IPS DF 6.9 (cell line): ENCODE data around the gene TLR9.

ENCODE experiments used
- DNase-seq: peaks from one replicate; pipeline ENCODE4 v3.0.0-alpha.2; 2013; ENCODE audit warnings: low read depth, low spot score
- H3K27ac ChIP-seq: one replicate; pipeline ENCODE4 v1.5.1; 2013; ENCODE audit warnings: low read length, control low read depth
- H3K27me3 ChIP-seq: 2 replicates; pipeline ENCODE4 v1.6.1; 2013; ENCODE audit warnings: mild to moderate bottlenecking, low read length; ENCODE audit not compliant: control insufficient read depth, insufficient read depth
- H3K36me3 ChIP-seq: 2 replicates; pipeline ENCODE4 v1.6.1; 2013; ENCODE audit warnings: low read length; ENCODE audit not compliant: control insufficient read depth, insufficient read depth
- H3K4me1 ChIP-seq: 2 replicates; pipeline ENCODE4 v1.6.1; 2013; ENCODE audit warnings: low read length; ENCODE audit not compliant: control insufficient read depth, insufficient read depth
- H3K4me3 ChIP-seq: 2 replicates; pipeline ENCODE4 v1.5.1; 2013; ENCODE audit warnings: mild to moderate bottlenecking, low read length
- H3K9me3 ChIP-seq: 2 replicates; pipeline ENCODE4 v1.6.1; 2013; ENCODE audit warnings: low read length, inconsistent platforms; ENCODE audit not compliant: control insufficient read depth, insufficient read depth
- WGBS: extraction: QIAGEN DNeasy Blood & Tissue Kit; methylation state at CpG from one replicate; pipeline ENCODE4 v1.1.7; 2013; ENCODE audit warnings: mixed read lengths, missing lambda C conversion rate; ENCODE audit not compliant: insufficient read length, insufficient coverage; 5-methylcytosine and 5-hydroxymethylcytosine counted together

The TLR9 gene

GRCh38 chr3:52173101-52173500 is 52.3 kb downstream of the TLR9 start:
- no peak overlapping the region for H3K4me3 ChIP-seq
- no CpG with 5 or more reads among the region's 1 CpG for WGBS
- no peak for DNase-seq
- no peaks in the 10 kb centered on the region for H3K27me3 ChIP-seq
- 0 out of 2 replicates have a peak, but pooled peaks cover 1% of the 10 kb centered on the region for H3K4me1 ChIP-seq
- H3K27ac ChIP-seq, result no peak overlapping the region
- H3K36me3 ChIP-seq, result no peaks in the 10 kb centered on the region
- no peaks in the 10 kb centered on the region for H3K9me3 ChIP-seq

GRCh38 chr3:52172262-52172757 is 53.1 kb downstream of the TLR9 start:
- H3K27ac ChIP-seq, result no peak overlapping the region
- H3K9me3 ChIP-seq, result no peaks in the 10 kb centered on the region
- no peak for DNase-seq
- no peaks in the 10 kb centered on the region for H3K27me3 ChIP-seq
- no peak overlapping the region for H3K4me3 ChIP-seq
- no CpG with 5 or more reads among the region's 5 CpGs for WGBS
- H3K36me3 ChIP-seq, result no peaks in the 10 kb centered on the region
- H3K4me1 ChIP-seq, result 0 out of 2 replicates have a peak, but pooled peaks cover 1% of the 10 kb centered on the region

- Histone ChIP-seq H3K4me1 (0 out of 2 replicates have a peak, but pooled peaks cover 1% of the 10 kb centered on the region), H3K4me3 (no peak overlapping the region), H3K27ac (no peak overlapping the region), H3K9me3 (no peaks in the 10 kb centered on the region), H3K36me3 (no peaks in the 10 kb centered on the region), H3K27me3 (no peaks in the 10 kb centered on the region)
- no peak for DNase-seq
- no CpG with 5 or more reads among the region's 3 CpGs for WGBS
Measured at GRCh38 chr3:52171514-52172261, 53.8 kb downstream of the TLR9 start.
